HG02970 (cell line): ENCODE measurements around the gene NRP2.

Experiments
- ATAC-seq: cut with Tn5 transposase; IDR thresholded peaks from one replicate; pipeline ENCODE4 v1.9.1; 2021; ENCODE audit warnings: mild to moderate bottlenecking, moderate library complexity, moderate number of reproducible peaks; ENCODE audit not compliant: unreplicated experiment, low FRiP score

Gene NRP2

DNA sequence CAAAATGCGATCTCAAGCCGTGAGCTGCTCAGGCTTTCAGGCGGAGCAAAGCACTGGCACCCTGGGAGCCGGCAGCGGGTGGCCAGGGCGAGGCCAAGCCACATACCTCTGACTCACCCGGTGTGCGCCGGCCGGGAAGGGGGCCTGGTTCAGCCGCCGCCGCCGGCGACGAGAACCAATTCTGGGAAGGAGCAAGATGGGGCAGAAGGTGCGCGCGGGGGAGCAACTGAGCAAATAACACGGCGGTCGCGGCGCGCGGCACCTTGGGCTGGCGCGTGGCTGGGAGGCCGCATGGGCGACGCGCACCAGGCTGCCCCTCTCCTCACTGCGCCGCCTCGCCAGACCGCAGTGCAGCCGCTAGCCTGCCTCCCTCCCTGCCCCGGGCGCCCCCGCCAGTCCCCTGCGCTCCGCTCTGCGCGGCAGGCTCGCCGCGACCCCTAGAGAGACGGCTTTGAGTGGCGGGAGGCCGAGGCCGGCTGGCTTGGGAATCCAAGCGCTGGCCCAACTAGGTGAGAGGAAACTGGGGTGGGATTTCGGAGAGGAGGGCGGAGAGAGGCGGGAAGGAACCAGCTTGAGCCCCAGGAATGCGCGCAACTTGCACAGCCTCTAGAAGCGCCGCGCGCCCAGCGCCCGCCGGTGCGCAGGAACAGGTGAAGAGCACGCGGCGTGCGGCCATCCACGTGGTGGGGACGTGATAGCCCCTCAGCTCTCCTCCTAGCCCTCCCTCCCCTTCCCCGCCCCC is 3.2 kb downstream of the NRP2 start:
- no peak for ATAC-seq

DNA sequence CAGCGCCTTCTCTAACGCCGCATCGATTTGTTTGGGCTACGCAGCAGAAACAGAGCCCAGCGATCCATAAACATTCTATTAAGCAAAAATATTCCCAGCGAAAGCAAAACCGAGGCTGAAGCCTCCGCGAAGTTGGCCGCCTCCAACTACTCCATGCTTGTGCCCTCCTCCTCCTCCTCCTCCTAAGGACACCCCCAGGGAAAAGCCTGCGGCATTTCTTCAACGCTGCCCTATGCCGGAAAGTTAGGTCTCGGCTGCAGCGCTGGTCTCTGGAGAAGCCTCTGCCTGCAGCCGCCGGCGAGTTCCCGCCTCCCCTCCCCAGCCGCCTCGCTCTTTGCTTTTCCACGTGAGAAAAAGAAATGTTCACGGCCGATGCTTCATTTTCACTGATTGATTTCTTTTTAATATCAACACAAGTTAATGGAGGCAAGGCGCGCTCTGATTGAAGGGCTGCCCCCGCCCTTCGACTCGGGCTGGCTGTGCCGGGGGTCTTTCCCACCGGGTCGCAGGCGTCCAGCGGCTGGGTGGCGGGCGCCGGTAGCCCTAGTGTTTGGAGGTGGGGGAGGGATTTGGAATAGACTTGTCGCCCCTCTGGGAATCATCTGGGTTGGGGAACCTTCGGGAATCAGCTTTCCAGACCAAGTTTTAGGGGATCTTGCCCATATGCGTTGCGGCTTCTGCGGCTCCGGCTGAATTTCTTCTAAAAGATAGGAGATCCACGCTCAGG is 3.9 kb downstream of the NRP2 start:
- ATAC-seq, result no peak

DNA sequence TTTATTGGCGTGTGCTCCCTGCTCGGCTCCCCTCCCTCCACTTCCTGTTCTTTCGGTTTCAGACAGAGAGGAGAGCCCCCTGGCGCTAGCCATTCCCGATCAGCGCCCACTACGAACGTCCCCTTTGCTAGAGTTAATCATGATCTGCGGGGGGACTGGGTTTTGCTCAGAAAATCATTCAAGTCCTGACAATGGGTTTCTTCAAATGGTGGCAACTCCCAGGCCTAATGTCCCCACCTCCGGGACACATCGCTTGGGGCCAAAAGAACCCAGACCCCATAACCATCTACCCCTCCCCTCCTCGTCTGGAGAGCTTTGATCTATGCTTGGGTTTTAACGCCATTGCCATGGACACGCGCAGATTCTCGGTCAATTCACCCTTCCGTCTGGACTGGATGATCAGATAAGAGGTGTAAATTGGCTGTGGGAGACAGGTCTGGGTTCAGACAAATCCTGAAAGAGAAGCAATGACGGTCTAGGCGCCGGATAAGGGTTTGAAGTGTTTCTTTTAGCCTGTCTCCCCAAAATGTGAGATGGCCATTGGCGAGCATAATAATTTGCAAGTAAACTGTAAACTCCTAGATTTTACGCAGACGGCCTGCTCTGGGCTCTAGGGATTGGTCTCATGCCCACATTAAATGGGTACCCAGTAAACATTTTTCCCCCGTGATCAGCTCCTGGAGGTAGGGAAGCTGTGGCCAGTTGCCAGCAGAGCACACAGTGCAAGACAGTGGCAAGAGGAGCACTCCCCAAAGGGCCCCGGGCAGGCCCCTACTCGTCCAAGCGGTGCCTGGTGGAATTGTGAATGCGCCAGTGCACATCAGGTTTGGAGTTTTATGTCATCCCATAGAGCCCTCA is 4.7 kb downstream of the NRP2 start:
- ATAC-seq, result no peak

DNA sequence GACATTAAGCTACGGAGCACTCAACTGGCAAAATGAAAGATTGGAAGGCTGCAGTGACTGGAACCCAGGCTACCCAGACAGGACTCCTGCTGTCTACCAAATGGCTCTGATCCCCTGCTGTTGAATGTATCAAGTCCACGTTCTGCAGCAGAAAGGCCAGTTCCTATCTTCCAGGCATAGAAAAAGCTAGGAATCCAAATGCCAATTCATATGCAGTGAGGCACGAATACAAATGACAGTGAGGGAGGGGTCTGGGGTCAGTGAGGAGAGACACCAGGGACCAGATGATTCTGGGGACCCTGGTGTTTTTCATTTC is 5.3 kb downstream of the NRP2 start:
- ATAC-seq, result no peak

DNA sequence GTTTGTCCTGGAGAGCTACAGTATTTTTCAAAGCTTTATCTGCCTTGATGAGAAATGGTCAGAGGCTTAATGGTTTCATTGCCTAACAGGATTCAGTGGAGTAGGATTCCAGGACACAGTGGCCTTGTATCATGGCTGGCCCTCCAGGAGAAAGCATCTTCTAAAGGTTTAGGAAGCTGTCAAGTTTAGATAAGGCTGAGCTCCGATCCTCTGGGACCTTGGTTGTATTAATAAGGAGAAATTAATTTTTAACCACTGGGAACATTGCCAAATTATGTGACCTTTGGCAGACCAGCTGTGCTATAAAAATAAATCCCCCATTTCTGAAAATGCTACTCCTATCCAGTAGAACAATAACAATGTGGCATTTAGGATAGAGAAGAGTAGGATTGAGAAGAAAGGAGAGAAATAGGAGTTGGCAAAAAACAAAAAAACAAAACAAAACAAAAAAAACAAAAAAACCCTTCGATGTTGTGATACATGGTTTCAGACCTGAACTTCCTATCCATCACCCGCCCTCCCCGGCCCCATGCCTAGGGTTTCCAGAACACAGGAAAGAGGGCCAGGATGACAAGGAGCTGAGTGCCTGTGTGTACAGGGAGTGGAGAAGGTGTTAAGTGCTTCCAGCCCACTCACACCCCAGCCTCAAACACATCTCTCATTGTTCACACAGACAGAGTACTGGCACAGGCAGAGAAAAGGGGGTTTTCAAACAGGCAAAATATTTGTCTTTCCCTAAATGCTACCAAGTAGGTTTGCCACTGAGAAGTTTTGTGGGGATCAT is 6.3 kb downstream of the NRP2 start:
- ATAC-seq, result no peak

DNA sequence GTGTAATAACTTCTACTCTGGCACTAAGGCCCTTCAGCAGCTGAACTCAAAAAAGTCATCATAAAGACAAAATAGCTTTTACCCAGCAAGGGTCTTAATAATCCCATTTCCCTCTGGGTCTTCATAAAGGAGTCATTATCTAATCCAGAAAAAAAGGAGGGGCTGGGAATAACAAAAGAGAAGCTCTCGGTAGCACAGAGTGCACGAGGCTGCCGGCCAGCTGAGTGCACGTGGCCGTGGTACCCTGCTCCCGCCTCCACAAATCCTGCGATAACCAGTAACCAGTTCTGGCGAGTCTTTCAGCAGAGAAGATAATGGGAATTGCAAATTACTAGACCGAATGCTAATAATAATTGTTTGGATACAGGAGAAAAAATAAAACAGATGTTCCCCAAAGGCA is 7.5 kb downstream of the NRP2 start:
- ATAC-seq, result no peak

DNA sequence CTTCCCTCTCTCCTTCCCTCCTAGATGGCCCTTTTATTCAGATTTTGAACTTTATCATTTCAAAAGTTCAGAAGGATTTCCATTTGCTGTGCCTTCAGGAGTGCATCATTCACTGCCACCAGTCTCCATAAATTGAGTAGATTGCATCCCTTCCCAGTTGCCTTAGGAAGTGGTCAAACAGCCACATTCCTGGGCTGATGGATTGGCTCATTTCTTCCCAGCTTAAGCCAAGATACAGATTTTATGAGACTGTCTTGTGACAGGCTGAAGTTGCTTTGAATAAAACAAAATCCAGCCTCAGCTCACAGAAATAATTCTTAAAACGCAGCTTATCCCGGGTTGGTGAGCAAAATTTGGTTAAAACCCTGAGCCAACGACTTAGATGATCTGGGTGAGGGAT is 9.8 kb downstream of the NRP2 start:
- ATAC-seq, result no peak

DNA sequence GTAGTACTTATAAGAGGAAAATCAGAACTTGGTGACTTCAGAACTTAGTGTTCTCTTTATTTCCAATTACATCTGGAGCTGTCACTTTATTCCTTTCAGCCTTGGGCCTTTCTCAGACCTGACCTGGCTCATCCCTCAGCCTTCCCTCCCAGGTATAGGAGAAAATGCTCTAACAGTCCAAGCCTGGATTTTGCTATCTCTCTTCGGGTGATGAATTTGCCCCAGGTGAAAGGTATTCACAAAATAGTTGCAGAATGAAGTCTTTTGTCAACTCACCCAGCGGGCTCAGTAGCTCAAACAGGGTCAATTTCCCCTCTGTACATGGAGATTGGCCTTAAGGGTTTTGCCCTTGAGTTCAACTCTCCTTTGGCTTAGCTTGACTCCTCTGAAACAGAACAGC is 12.0 kb downstream of the NRP2 start:
- no peak for ATAC-seq

DNA sequence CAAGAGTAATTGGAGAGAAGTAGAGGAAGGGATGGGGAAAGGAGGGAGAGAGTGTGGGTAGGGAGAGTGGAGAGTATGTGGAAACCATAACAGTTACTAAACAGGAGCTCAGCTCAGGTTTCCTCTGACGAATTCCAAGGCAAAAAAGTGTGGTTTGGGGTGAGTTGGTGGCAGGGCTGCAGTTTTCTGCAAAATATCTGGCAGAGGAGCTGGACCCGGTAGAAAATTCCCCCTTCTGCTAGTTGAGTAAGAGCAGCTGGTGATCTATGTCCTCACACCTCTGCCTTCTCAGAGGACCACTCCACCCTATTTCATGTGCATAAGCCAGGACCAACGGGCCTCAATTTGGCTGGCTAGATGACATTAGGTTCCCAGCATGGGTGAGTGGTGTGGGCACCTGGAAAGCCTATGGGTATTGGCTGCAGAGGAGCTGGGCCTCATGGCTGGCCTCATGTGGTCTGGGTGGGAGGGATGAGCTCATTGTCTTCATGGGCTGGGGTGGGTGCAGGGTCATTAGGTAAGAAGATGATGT is 13.2 kb downstream of the NRP2 start:
- ATAC-seq, result no peak

DNA sequence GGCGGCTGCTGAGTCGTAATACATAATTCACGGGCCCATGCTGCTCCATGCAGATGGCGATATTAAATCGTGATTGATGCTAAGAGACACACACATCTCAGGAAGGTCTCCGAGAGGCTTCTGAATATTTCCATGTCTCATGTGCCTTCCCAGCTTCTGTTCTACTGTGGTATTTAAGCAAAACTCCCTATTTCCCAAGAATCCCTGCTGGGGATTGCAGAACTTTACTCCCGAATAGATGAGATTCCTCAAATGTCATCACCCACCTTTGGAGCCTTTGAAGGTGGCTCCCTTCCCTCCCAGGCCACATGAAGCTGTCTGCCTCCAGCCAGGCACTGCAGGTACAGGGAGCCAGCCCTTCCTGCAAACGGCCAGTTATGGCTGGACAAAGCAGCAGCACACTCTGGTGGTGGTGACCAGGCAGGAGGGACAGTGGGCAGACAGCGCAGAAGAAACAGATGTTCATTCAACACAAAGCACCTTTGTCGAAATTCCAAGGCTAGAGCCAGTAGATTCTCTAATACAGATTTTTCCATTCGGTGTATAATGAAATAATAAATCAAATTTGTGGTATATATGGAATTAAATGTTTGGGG is 14.1 kb downstream of the NRP2 start:
- ATAC-seq, result no peak

DNA sequence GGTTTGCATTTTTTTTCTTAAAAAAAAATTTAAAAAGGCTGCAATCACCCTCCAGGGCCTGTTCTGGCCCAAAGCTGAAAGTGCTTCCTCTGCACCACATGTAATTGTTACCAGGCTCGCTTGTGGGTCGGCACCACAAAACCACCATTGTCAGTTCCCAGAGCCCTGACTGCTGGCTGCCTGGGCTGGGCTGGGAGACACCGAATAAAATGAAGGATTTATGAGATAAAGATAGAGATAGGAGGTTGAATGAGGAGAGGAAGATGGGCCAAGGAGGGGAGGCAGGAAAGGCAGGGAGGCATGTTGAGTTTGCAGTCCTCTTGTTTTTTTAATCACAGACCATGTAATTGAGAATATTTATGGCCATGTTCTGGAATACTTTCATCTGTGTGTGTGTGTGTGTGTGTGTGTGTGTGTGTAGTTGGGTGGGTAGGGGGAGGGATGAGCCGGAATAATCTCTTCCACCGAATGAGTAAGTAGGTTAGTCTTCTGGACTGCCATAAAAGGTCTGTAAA is 14.7 kb downstream of the NRP2 start:
- no peak for ATAC-seq

DNA sequence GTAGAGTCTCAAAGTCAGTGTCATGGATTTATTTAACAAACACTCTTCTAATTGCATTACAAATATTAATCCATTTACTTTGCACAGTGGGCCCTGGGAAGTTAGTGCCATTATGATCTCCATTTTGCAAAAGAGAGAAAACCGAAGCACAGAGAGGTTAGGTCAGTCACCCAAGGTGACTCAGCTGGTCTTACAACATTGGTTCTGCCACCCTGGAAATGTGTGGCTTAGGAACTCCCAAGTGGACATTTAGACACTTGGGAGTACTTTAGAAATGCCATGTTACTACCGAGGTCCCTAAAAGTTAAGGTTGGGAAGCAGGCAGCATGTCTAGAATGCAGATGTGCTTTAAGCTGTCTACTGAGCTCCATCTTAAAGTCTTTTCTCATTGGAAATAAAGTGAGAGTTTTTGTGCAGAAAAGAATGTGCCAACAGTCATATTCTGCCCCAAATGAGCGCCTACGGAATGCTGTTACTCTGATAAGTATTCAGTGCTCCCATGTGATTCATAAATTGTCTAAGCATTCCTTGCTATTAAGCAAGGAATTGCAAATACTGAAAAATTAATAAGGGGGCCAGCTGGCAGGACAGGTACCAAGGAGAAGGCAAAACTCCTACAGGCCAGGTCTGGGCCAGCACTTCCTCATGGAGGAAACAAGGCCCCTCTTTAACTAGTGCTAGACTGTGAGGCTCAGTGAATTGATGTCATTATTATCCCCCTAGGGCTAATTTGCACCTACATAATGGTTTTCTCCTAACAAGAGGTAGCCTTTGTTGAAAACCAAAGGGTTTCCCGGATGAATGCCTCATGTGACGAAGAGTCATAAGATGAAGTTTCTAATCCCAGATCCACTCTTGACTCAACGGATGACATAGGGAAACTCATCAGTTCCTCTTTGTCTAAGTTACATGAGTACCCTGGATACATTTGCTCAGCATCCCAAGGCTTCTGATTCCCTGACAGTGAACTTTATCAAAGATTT is 16.3 kb downstream of the NRP2 start:
- no peak for ATAC-seq

DNA sequence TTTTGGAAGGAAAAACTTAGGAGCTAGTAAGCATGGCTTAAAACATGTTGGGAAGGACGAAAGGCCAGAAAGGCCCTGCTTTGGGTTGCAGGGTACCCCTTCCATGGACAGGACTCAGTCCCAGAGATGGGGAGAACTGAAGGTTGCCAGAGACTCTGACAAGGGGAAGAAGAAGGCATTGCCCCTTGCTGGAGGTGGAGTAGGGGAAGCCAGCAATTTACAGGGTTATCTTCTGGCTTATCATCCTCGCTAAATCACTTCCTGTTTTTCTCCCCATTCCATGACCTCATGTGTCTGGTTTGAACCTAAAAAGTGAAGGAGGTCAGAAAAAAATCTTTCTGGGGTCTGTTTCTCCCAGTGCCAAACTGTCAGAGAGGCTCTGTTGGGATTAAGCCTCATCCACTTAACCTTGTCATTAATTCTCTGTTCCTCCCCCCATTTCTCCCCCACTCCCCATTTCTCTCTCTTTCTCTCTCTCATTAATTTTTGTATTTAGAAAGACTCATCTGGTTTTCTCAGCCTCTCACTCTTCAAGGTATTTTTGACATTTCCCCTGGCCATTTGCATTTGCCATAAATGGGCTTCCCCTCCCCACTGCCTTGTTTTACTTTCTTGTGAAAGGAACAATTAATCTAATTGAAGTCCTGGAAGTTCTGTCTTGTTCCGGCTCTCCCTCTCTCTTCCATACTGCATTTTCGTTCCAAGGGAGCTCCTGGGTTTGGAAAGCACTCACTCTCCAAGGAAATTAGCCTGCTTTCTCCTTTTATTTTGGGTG is 17.4 kb downstream of the NRP2 start:
- ATAC-seq, result no peak

DNA sequence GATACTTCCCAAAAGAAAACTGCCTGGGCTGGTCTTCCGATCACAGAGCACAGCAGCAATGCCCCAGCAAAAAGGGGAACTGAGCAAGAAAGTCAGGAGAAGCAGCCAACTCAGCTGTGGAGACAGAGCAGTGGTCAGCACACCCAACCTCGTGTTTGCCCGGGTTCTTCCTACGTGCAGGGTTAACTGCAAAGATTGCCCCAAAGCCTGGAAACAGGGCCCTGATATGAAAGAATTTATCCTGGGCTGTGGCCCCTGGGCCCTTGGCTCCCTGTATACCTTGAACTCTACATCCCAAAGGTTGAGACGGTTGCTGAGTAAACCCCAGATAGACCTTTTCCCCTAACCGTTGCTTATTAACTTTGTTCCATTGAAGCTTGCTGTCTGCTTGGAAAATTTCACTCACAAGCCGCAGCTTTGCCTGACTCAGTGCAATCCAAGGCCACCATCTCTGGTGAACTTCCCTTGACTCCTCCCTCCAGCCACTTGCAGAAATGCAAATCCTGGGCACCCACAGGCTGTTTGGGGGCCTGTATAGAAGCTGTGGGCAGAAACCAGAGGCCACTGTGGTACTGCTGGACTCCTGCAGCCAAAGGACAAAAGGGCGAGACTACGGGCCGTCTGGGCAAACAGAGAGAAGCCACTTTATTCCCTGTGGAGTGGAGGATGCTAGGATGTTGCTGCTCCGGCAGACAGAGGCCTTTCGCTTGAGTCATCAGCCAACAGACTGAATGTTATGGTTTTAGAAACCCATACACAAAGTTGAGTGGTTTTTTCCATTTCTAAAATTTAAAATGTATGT is 18.2 kb downstream of the NRP2 start:
- ATAC-seq, result no peak

DNA sequence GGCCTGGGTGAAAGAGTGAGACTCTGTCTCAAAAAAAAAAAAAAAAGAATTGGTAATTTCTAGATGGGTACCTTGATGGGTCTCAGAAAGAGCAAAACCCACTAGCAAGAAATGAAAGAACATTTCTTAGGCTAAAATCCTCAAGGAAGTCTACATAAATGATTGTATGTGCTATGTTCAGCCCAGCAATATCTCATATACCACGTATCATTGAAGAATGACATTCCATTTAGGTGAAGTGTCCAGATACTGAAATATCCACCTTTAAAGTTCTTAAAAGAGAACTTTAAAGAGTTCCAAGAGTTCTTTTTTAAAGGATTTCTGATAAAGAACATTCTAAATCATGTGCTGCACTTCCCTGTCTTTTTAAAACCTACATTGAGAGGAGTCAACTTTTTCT is 19.2 kb downstream of the NRP2 start:
- no peak for ATAC-seq

DNA sequence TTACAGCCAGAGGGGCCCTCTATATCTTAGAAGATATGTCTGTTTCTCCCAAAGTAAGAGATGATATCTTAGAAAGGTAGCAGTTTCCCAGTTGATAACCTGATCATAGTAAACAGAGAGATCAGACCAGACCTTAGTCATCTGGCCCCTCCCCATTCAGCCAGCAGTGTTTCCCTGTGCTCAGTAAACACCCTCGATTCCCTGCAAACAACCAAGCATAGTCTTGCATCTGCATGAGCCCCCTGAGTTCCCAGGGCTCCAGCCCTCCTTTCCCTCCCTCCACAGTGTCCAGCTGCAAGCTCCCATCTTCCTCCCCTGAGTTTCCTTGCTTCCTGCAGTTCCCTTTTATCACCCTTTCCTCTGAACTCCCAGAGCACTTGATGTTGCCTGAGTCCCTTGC is 20.3 kb downstream of the NRP2 start:
- ATAC-seq, result no peak

DNA sequence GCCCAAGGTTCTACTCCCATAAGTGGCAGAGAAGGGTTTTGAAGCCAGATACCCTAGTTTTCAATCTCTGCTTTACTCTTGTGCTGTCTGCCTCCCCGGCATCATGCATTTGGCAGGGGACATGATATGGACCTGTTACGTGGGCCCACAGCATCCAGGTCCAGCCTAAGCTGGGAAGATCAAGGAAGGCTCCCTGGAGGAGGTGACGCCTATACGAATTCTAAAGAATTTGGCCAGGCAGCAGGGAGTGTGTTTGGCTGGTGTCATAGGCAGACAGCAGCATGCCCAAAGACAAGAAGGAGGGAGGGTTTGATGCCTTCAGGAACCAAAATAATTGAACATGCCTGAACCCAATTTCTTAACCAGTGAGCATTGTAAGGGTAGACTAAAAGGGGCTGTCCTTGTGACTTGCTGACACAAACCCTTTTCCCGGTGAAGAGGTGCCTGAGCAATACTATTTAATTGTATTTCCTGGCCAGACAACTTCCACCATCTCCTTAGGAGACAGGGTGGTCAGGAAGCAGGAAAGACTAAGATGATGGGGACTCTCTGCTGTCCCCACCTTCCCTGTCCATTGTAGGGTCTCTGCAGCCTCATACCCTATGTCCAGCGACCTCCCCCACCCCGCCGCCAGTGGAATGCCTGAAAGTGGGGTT is 21.3 kb downstream of the NRP2 start:
- ATAC-seq, result no peak
